H9 (cell line): Measurements from ENCODE around the gene FOS. TPM values are rescaled to one million over a fixed set of nuclear protein-coding genes. Genes with fewer than 3 reads are reported as not detected.

ENCODE experiments used
- DNase-seq: peaks from one replicate; pipeline ENCODE4 v3.0.0-alpha.2; 2017
- H2AFZ ChIP-seq: one replicate; pipeline ENCODE4 v1.6.1; 2013; ENCODE audit warnings: mild to moderate bottlenecking, low read length, control low read depth, moderate library complexity
- H2AK5ac ChIP-seq: 2 replicates; pipeline ENCODE4 v1.6.1; 2013; ENCODE audit warnings: low read length, control low read depth, mixed read lengths; ENCODE audit not compliant: insufficient read length
- H2BK120ac ChIP-seq: one replicate; pipeline ENCODE4 v1.6.1; 2013; ENCODE audit warnings: low read depth, mild to moderate bottlenecking, low read length, control low read depth, inconsistent platforms; ENCODE audit not compliant: poor library complexity, severe bottlenecking
- H2BK12ac ChIP-seq: 2 replicates; pipeline ENCODE4 v1.6.1; 2013; ENCODE audit warnings: low read length, control low read depth, mixed read lengths, low read depth; ENCODE audit not compliant: insufficient read length
- H2BK15ac ChIP-seq: 2 replicates; pipeline ENCODE4 v1.6.1; 2013; ENCODE audit warnings: low read depth, low read length, control low read depth
- H2BK20ac ChIP-seq: one replicate; pipeline ENCODE4 v1.6.1; 2013; ENCODE audit warnings: low read depth, mild to moderate bottlenecking, low read length, control low read depth, inconsistent platforms; ENCODE audit not compliant: poor library complexity, severe bottlenecking
- H2BK5ac ChIP-seq: 2 replicates; pipeline ENCODE4 v1.6.1; 2013; ENCODE audit warnings: low read length, control low read depth, mixed read lengths; ENCODE audit not compliant: insufficient read length
- H3K14ac ChIP-seq: 2 replicates; pipeline ENCODE4 v1.6.1; 2013; ENCODE audit warnings: low read length, control low read depth; ENCODE audit not compliant: insufficient read depth
- H3K18ac ChIP-seq: 2 replicates; pipeline ENCODE4 v1.6.1; 2013; ENCODE audit warnings: low read depth, mild to moderate bottlenecking, mixed read lengths, low read length, control low read depth; ENCODE audit not compliant: insufficient read length
- H3K23ac ChIP-seq: 2 replicates; pipeline ENCODE4 v1.6.1; 2013; ENCODE audit warnings: low read length, control low read depth, mixed read lengths, low read depth; ENCODE audit not compliant: insufficient read length
- H3K23me2 ChIP-seq: 2 replicates; pipeline ENCODE4 v1.6.1; 2013; ENCODE audit warnings: low read depth, mild to moderate bottlenecking, mixed read lengths, low read length, control low read depth; ENCODE audit not compliant: insufficient read length, poor library complexity, severe bottlenecking
- H3K27ac ChIP-seq: 2 replicates; pipeline ENCODE4 v1.5.1; 2013; ENCODE audit warnings: low read length, control low read depth, mixed read lengths, low read depth; ENCODE audit not compliant: insufficient read length
- H3K27me3 ChIP-seq: 2 replicates; pipeline ENCODE4 v1.6.1; 2013; ENCODE audit warnings: low read length, control low read depth, inconsistent platforms; ENCODE audit not compliant: insufficient read depth
- H3K4ac ChIP-seq: 2 replicates; pipeline ENCODE4 v1.6.1; 2013; ENCODE audit warnings: low read depth, mild to moderate bottlenecking, control low read depth, inconsistent platforms, low read length, moderate library complexity
- H3K4me1 ChIP-seq: 2 replicates; pipeline ENCODE4 v1.6.1; 2013; ENCODE audit warnings: low read length, control low read depth, inconsistent platforms; ENCODE audit not compliant: insufficient read depth
- H3K4me2 ChIP-seq: 2 replicates; pipeline ENCODE4 v1.6.1; 2013; ENCODE audit warnings: low read length, control low read depth, mixed read lengths; ENCODE audit not compliant: insufficient read length, insufficient read depth
- H3K56ac ChIP-seq: 2 replicates; pipeline ENCODE4 v1.6.1; 2013; ENCODE audit warnings: low read depth, mild to moderate bottlenecking, mixed read lengths, low read length, control low read depth; ENCODE audit not compliant: insufficient read length
- H3K79me1 ChIP-seq: 2 replicates; pipeline ENCODE4 v1.6.1; 2013; ENCODE audit warnings: low read depth, mild to moderate bottlenecking, moderate library complexity, low read length, control low read depth, inconsistent platforms; ENCODE audit not compliant: insufficient read depth, poor library complexity, severe bottlenecking
- H3K79me2 ChIP-seq: 2 replicates; pipeline ENCODE4 v1.6.1; 2013; ENCODE audit warnings: low read length, control low read depth, inconsistent platforms; ENCODE audit not compliant: insufficient read depth
- H3K9ac ChIP-seq: 2 replicates; pipeline ENCODE4 v1.6.1; 2013; ENCODE audit warnings: low read length, control low read depth, mixed read lengths; ENCODE audit not compliant: insufficient read length; ENCODE audit errors: extremely low read depth
- H3K9me3 ChIP-seq: one replicate; pipeline ENCODE4 v1.6.1; 2013; ENCODE audit warnings: low read depth, low read length, inconsistent platforms; ENCODE audit not compliant: control insufficient read depth
- H3T11ph ChIP-seq: one replicate; pipeline ENCODE4 v1.6.1; 2013; ENCODE audit warnings: mild to moderate bottlenecking, low read length, control low read depth, inconsistent platforms
- H4K20me1 ChIP-seq: one replicate; pipeline ENCODE4 v1.6.1; 2013; ENCODE audit not compliant: control insufficient read depth, insufficient read length, insufficient read depth
- H4K5ac ChIP-seq: 2 replicates; pipeline ENCODE4 v1.6.1; 2013; ENCODE audit warnings: low read depth, mild to moderate bottlenecking, mixed read lengths, low read length, control low read depth; ENCODE audit not compliant: insufficient read length
- H4K8ac ChIP-seq: replicated peaks from 2 replicates; pipeline ENCODE4 v1.6.1; 2013; ENCODE audit warnings: low read length, control low read depth, mixed read lengths, low read depth; ENCODE audit not compliant: insufficient read length
- H4K91ac ChIP-seq: 2 replicates; pipeline ENCODE4 v1.6.1; 2013; ENCODE audit warnings: low read depth, mild to moderate bottlenecking, moderate library complexity, mixed read lengths, low read length, control low read depth; ENCODE audit not compliant: insufficient read length
- H3K27ac Mint-ChIP-seq, 3 experiments: 2 replicates in 2 of 3; 3 replicates in 1 of 3; pipeline ENCODE4 v1.8.0; 2020 to 2021; ENCODE audit warnings: mixed read lengths in 3 of 3, mild to moderate bottlenecking in 1 of 3, moderate library complexity in 1 of 3
- H3K27me3 Mint-ChIP-seq: 2 replicates; pipeline ENCODE4 v1.8.0; 2021; ENCODE audit warnings: low read depth, mild to moderate bottlenecking, moderate library complexity, mixed read lengths
- H3K36me3 Mint-ChIP-seq, 3 experiments: 2 replicates in 2 of 3; 3 replicates in 1 of 3; pipeline ENCODE4 v1.8.0; 2020 to 2021; ENCODE audit warnings: low read depth in 3 of 3, mixed read lengths in 3 of 3; ENCODE audit not compliant: insufficient read depth in 1 of 3
- H3K4me1 Mint-ChIP-seq, 2 experiments: 2 replicates each; pipeline ENCODE4 v1.8.0; 2020; ENCODE audit warnings: mixed read lengths in 2 of 2
- H3K4me3 Mint-ChIP-seq, 2 experiments: 2 replicates in 1 of 2; 3 replicates in 1 of 2; pipeline ENCODE4 v1.8.0; 2020 to 2021; ENCODE audit warnings: mild to moderate bottlenecking in 2 of 2, mixed read lengths in 2 of 2, moderate library complexity in 1 of 2
- H3K9me3 Mint-ChIP-seq, 2 experiments: 2 replicates in 1 of 2; 3 replicates in 1 of 2; pipeline ENCODE4 v1.8.0; 2020; ENCODE audit warnings: mild to moderate bottlenecking in 2 of 2, mixed read lengths in 2 of 2, moderate library complexity in 1 of 2
- CTCF ChIP-seq: fragments of 200-600 bp; sonication (generic); conservative IDR thresholded peaks from 3 replicates; pipeline ENCODE4 v1.8.0; 2021; ENCODE audit warnings: antibody characterized with exemption, mild to moderate bottlenecking
- WGBS: extraction: QIAGEN DNeasy Blood & Tissue Kit; methylation state at CpG from one replicate; pipeline ENCODE4 v1.1.7; 2013; ENCODE audit warnings: missing lambda C conversion rate, low lambda C conversion rate, mixed read lengths; ENCODE audit not compliant: insufficient read length; ENCODE audit errors: extremely low coverage; 5-methylcytosine and 5-hydroxymethylcytosine counted together
- total RNA-seq: library from RNA; stranded (reverse); gene quantifications from 2 replicates; pipeline ENCODE4 v1.2.1, GENCODE V29; 2021

Gene FOS
- total RNA-seq, 1 experiment from 2014 or later = 33.9 TPM

DNA sequence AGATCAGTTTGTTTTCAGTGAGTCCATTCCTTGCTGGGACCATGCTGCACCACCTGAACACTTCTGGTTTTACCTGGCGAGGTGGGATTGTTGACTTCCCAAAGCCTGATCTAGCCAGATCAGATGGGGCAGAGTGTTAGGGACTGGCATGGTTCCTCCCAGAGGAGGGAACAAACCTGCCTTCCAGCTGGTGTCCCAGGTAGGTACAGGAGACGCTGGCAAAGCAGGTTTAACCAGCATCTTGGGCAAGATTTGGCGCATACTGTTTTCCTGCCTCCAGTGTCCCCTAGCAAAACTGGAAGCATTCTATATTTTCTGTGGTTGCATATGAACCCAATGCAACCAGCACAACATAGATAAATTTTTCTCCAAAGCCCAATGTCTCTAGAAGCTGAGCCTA is 14.6 kb upstream of the FOS start:
- peaks cover 9% of the 10 kb centered on the region; the same call in 1 of the 2 replicates for H3K27me3 Mint-ChIP-seq
- Histone ChIP-seq H4K91ac (no peak overlapping the region), H3K79me1 (no peaks in the 10 kb centered on the region), H3K79me2 (no peaks in the 10 kb centered on the region), H4K8ac (no peak overlapping the region), H2AK5ac (no peak overlapping the region), H3K9ac (no peak overlapping the region), H2BK120ac (no peak overlapping the region), H3K4me2 (no peak overlapping the region), H3K18ac (peak overlapping the region; percentile 27), H3K4me1 (no peaks in the 10 kb centered on the region), H2BK20ac (no peak overlapping the region), H3K4ac (no peak overlapping the region), H3K27me3 (no peaks in the 10 kb centered on the region), H3T11ph (no peak overlapping the region), H2BK15ac (no peak overlapping the region), H3K27ac (no peak overlapping the region), H3K23ac (no peak overlapping the region), H3K23me2 (peaks cover 4% of the 10 kb centered on the region), H3K9me3 (no peaks in the 10 kb centered on the region), H2BK5ac (no peak overlapping the region), H4K20me1 (no peaks in the 10 kb centered on the region), H2BK12ac (no peak overlapping the region), H4K5ac (no peak overlapping the region), H3K56ac (no peak overlapping the region), H3K14ac (no peak overlapping the region), H2AFZ (no peak overlapping the region)
- DNase-seq = no peak
- peaks cover 23 to 27% of the 10 kb centered on the region in 2 experiments for H3K4me1 Mint-ChIP-seq
- no peaks in the 10 kb centered on the region for H3K36me3 Mint-ChIP-seq
- H3K9me3 Mint-ChIP-seq = no peaks in the 10 kb centered on the region
- TF ChIP-seq CTCF = no peak
- H3K4me3 Mint-ChIP-seq = no peak overlapping the region
- no peak overlapping the region for H3K27ac Mint-ChIP-seq
- WGBS = no CpG with 5 or more reads among the region's 3 CpGs
